IPS-18c (cell line): ENCODE measurements around the gene HIF3A.
A peak's percentile ranks its signal among the peaks of the same experiment; 100 is the strongest.
"Not testable (repeated sequence)": the region's sequence is repeated elsewhere in the genome, so short reads cannot be mapped to it uniquely, and the experiment has no call there.

Experiments used
- H3K4me3 ChIP-seq: 2 replicates; pipeline ENCODE4 v1.7.0; 2013; ENCODE audit warnings: low read depth, mild to moderate bottlenecking, low read length, moderate library complexity; ENCODE audit not compliant: insufficient read depth
- H3K9me3 ChIP-seq: one replicate; pipeline ENCODE4 v1.6.1; 2013; ENCODE audit warnings: mild to moderate bottlenecking, low read length, moderate library complexity; ENCODE audit not compliant: control insufficient read depth, insufficient read depth

Gene HIF3A

GRCh38 chr19:46296722-46297461 is at the start of gene HIF3A:
Gene HIF3A (plus strand): TSS chr19:46297042. CDS start chr19:46297077, 35 bp downstream.
- H3K9me3 ChIP-seq = peaks cover 2% of the 10 kb centered on the region
- H3K4me3 ChIP-seq = peak within 1 kb of the TSS; percentile 73

- H3K9me3 ChIP-seq = no peaks in the 10 kb centered on the region
Measured at GRCh38 chr19:46250076-46250735, 46.6 kb upstream of the HIF3A start.

GRCh38 chr19:46251416-46251815 is 45.4 kb upstream of the HIF3A start:
- Histone ChIP-seq H3K9me3 (no peaks in the 10 kb centered on the region), H3K4me3 (no peak overlapping the region)

More at GRCh38 chr19:46250076-46250735, 46.6 kb upstream of the HIF3A start:
- H3K4me3 ChIP-seq = no peak overlapping the region

GRCh38 chr19:46254776-46255175 is 42.1 kb upstream of the HIF3A start:
- Histone ChIP-seq H3K4me3 (no peak overlapping the region), H3K9me3 (no peaks in the 10 kb centered on the region)

- no peak overlapping the region for H3K4me3 ChIP-seq
Measured at GRCh38 chr19:46256855-46257254, 40.0 kb upstream of the HIF3A start.

GRCh38 chr19:46261501-46261900 is 35.3 kb upstream of the HIF3A start:
- H3K4me3 ChIP-seq, H3K9me3 ChIP-seq: not testable (repeated sequence)

More at GRCh38 chr19:46256855-46257254, 40.0 kb upstream of the HIF3A start:
- no peaks in the 10 kb centered on the region for H3K9me3 ChIP-seq

- H3K4me3 ChIP-seq, H3K9me3 ChIP-seq: not testable (repeated sequence)
Measured at GRCh38 chr19:46262684-46263296, 34.1 kb upstream of the HIF3A start.

GRCh38 chr19:46264801-46265200 is 32.0 kb upstream of the HIF3A start:
- H3K4me3 ChIP-seq, H3K9me3 ChIP-seq: not testable (repeated sequence)

GRCh38 chr19:46265217-46265828 is 31.5 kb upstream of the HIF3A start:
- Histone ChIP-seq H3K4me3 (no peak overlapping the region), H3K9me3 (no peaks in the 10 kb centered on the region)

- Histone ChIP-seq H3K9me3 (no peaks in the 10 kb centered on the region), H3K4me3 (no peak overlapping the region)
Measured at GRCh38 chr19:46269101-46269500, 27.7 kb upstream of the HIF3A start.

GRCh38 chr19:46270521-46271256 is 26.2 kb upstream of the HIF3A start:
- H3K9me3 ChIP-seq = no peaks in the 10 kb centered on the region
- H3K4me3 ChIP-seq = no peak overlapping the region

GRCh38 chr19:46271481-46272197 is 25.2 kb upstream of the HIF3A start:
- no peak overlapping the region for H3K4me3 ChIP-seq
- no peaks in the 10 kb centered on the region for H3K9me3 ChIP-seq

- not testable (repeated sequence) for H3K9me3 ChIP-seq, H3K4me3 ChIP-seq
Measured at GRCh38 chr19:46273931-46274330, 22.9 kb upstream of the HIF3A start.

GRCh38 chr19:46279177-46279576 is 17.7 kb upstream of the HIF3A start:
- Histone ChIP-seq H3K9me3 (no peaks in the 10 kb centered on the region), H3K4me3 (no peak overlapping the region)

GRCh38 chr19:46283771-46284170 is 13.1 kb upstream of the HIF3A start:
- Histone ChIP-seq H3K4me3 (no peak overlapping the region), H3K9me3 (peaks cover 2% of the 10 kb centered on the region)

GRCh38 chr19:46284635-46285034 is 12.2 kb upstream of the HIF3A start:
- Histone ChIP-seq H3K9me3 (peaks cover 2% of the 10 kb centered on the region), H3K4me3 (no peak overlapping the region)

GRCh38 chr19:46287585-46287984 is 9.3 kb upstream of the HIF3A start:
- Histone ChIP-seq H3K9me3 (peaks cover 2% of the 10 kb centered on the region), H3K4me3 (no peak overlapping the region)
